Measurements from ENCODE around the gene GAPVD1. TPM values are rescaled to one million over a fixed set of nuclear protein-coding genes. Genes with fewer than 3 reads are reported as not detected.

The GAPVD1 gene, protein sequence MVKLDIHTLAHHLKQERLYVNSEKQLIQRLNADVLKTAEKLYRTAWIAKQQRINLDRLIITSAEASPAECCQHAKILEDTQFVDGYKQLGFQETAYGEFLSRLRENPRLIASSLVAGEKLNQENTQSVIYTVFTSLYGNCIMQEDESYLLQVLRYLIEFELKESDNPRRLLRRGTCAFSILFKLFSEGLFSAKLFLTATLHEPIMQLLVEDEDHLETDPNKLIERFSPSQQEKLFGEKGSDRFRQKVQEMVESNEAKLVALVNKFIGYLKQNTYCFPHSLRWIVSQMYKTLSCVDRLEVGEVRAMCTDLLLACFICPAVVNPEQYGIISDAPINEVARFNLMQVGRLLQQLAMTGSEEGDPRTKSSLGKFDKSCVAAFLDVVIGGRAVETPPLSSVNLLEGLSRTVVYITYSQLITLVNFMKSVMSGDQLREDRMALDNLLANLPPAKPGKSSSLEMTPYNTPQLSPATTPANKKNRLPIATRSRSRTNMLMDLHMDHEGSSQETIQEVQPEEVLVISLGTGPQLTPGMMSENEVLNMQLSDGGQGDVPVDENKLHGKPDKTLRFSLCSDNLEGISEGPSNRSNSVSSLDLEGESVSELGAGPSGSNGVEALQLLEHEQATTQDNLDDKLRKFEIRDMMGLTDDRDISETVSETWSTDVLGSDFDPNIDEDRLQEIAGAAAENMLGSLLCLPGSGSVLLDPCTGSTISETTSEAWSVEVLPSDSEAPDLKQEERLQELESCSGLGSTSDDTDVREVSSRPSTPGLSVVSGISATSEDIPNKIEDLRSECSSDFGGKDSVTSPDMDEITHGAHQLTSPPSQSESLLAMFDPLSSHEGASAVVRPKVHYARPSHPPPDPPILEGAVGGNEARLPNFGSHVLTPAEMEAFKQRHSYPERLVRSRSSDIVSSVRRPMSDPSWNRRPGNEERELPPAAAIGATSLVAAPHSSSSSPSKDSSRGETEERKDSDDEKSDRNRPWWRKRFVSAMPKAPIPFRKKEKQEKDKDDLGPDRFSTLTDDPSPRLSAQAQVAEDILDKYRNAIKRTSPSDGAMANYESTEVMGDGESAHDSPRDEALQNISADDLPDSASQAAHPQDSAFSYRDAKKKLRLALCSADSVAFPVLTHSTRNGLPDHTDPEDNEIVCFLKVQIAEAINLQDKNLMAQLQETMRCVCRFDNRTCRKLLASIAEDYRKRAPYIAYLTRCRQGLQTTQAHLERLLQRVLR (N-terminal part only)
- total RNA-seq: 51.3 and 56.8 TPM in 2 replicates

DNA sequence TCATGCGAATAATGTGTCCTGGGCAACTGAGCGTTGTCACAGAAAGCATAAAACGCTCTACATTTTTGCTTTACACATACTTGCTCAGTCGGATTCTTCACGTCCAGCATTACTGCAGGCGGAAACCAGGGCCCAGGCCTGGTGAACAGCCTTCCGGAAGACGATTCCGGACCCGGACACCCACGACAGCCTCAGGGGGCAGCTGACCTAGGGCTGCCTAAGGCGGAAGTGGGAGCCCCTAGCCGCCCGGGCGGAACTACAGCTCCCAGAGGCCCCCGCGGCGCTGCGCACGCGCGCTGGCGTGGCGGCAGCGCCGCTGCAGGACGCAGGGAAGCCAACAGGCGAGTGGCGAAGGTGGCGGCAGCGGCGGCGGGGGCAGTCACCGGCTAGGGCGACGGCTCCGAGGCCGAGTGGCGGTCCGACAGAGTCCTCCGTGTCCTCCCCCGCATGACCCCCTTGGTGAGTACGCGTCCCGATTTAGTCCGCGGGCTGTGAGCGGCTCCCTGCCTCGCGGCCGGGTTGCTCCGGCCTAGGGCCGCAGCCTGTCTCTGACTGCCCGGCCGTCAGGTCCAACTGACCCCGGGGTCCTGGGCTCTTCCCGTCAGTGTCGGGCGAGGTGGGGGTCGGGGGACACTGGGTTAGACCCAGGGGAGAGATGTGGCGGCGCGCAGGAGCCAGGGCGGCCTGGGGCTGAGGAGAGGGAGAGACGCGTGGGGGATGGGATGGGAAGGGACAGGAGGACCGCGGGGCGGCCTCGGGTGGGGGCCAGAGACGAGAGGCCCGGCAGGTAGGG is at the start of gene GAPVD1:
Gene GAPVD1, plus strand, starts transcription at position 326 of the 793 bp plus-strand sequence. CDS start 37,096 bp downstream, outside the sequence.

DNA sequence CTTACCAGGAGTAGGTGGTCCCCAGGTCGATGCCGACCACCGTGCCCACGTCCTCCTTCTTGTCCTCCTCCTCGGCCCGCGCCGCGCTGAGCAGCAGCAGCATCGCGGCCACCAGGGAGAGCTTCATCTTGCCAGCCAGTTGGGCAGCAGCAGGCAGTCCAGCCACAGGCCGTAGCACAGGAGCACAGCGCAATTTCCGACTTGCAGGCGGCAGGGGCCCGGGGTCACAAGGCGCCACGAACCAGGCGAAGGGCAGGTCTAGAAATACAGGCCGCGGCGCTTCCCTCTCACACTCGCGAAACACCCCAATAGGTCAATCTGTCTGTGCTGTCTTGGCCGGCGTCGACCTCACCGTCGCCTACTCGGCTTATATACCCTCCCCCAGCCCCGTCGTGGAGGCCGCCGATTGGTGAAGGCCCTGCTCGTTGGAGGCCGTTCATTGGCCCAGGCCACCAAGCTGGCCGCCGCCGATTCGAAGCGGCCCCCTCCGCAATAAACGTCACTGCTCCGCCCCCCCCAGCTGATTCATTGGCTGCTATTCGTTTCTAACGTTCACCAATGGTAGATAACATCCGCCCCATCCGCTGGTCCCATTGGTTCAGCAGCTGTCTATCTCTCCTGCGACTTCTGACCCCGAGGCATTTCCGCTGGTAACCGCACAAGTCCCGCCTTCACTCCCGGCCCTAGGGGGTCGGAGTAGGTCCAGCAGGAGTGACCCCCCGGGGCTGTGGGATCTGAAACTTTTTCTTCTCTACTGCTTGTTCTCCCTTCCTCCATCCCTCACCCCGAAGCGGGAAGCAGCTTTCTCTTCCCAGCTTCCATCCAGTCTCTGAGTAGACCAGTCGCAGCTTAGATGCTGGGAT is 20.4 kb upstream of the GAPVD1 start, which contains the start of gene HSPA5:
Gene HSPA5, minus strand, starts transcription at position 344 of the 863 bp plus-strand sequence. Its CDS starts 217 bp downstream, at position 127.

Other genes with a start within 250 kb of the GAPVD1 start
- 3.6 and 8.5 TPM in 2 replicates for gene SCAI, start 118.3 kb upstream of the GAPVD1 start, total RNA-seq
- gene PPP6C, start 72.0 kb upstream of the GAPVD1 start, total RNA-seq: 12.3 and 14.0 TPM in 2 replicates
- 43.3 and 44.5 TPM in 2 replicates for gene RABEPK, start 61.3 kb upstream of the GAPVD1 start, total RNA-seq
- gene HSPA5, start 20.5 kb upstream of the GAPVD1 start, total RNA-seq: 191 and 219 TPM in 2 replicates